Erythroblast (primary cell): ENCODE measurements around the gene MC5R.

Experiments used
- GATA1 ChIP-seq: IDR thresholded peaks from 2 replicates; pipeline ENCODE4 v1.6.1; 2011; ENCODE audit warnings: low read depth, mild to moderate bottlenecking, control low read depth, low read length, moderate library complexity
- POLR2A ChIP-seq: IDR thresholded peaks from 2 replicates; pipeline ENCODE4 v1.6.1; 2011; ENCODE audit warnings: mild to moderate bottlenecking, low read length

GRCh38 chr18:13871701-13872100 is 47.8 kb downstream of the MC5R start:
- TF ChIP-seq POLR2A: no peak
- TF ChIP-seq GATA1: no peak
